Aortic smooth muscle cell (primary cell): Measurements from ENCODE around the gene ABI1. TPM values are rescaled to one million over a fixed set of nuclear protein-coding genes. Genes with fewer than 3 reads are reported as not detected.

Source experiments
- total RNA-seq: library from RNA; depleted of rRNA; stranded (reverse); fragments of >200 nt; gene quantifications from 2 replicates; pipeline ENCODE4 v1.2.3, GENCODE V29; 2014

The ABI1 gene
- 29.6 and 35.0 TPM in 2 replicates for total RNA-seq

DNA sequence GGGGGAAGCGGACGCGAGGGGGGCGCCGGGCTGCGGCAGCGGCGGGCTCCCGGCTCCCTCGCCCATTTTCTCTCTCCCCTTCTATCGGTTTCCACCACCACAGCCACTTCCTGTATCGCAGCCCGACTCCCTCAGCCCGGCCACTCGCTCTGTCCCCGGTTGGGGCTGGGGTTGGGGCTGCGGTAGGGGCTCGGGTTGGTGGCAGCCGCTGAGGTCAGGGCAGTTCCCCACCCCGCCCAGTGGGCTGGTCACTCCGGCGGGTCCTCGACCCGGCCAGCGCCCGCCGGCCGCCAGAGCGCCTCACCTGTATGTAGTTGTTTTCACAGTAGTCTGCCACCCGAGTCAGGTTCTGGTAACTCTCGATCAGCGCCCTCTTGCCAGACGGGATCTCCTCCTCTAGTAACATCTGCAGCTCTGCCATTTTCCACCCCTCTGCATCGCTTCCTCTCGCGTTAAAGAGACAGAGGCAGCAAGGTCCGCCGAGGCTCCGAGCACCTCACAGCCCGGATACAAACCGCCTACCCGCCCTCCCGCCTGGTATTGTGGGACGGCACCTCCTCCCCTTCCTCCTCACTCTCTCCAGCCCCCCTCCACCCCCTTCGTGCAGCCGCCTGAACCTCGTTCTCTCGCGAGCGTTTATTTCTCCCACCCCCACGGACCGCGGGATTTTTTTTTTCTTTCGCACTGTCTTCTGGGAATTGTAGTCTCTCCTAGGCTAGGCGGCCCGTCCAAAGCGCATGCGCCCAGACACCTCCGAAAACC lies at the start of gene ABI1:
Gene ABI1, minus strand, starts transcription at position 516 of the 762 bp plus-strand sequence. Its CDS starts 95 bp downstream, at position 421.

DNA sequence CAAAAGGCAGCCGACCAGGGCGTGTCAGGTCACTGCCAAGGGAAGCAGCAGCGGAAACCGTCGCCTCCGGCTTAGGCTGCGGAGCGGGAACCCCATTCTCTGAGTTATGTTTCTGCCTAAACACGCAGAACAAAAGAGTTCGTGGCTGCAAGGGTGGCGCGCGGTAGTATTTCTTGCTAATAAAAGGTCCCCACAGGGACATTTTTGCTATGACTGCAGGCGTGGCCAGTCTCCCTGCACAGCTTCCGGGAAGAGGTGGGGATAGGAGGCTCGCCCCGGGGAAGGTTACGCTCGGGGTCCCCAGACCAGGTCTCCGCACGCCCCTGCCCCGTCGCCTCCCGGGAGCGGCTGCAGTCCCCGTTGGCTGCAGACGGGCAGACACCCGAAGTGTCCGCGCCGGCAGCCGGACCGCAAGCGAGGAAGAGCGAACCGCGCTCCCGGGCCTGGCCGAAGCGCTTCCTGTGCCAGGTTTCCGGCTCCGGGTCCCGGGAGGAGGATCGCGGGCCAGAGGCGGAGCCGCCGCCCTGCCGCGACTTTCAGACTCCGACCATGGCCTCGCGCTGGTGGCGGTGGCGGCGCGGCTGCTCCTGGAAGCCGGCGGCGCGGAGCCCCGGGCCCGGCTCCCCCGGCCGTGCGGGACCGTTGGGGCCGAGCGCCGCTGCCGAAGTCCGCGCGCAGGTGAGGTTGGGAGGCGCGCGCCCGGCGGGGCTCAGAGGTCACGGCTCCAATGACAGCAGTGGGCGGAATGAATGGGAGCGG lies 163.4 kb downstream of the ABI1 start, which contains the start of gene PDSS1:
Gene PDSS1, plus strand, starts transcription at position 539 of the 759 bp plus-strand sequence. Its CDS starts 11 bp downstream, at position 550.

Other genes with a start within 250 kb of the ABI1 start
- 2.9 and 6.9 TPM in 2 replicates for gene PDSS1, start 163.3 kb downstream of the ABI1 start, total RNA-seq
- gene ANKRD26, start 239.5 kb upstream of the ABI1 start, total RNA-seq: 7.7 and 8.6 TPM in 2 replicates